ENCODE data around the gene CASTOR2.
"Not testable (repeated sequence)": the region's sequence is repeated elsewhere in the genome, so short reads cannot be mapped to it uniquely, and the experiment has no call there.

Gene CASTOR2

GRCh38 chr7:74964511-74965119 is at the start of gene CASTOR2:
CASTOR2 (plus strand) TSS chr7:74964705; CDS start chr7:74964986, 281 bp downstream.
- peak; percentile 41 to 51 for DNase-seq (ENCODE audit: low read depth in 2 of 2)

DNA sequence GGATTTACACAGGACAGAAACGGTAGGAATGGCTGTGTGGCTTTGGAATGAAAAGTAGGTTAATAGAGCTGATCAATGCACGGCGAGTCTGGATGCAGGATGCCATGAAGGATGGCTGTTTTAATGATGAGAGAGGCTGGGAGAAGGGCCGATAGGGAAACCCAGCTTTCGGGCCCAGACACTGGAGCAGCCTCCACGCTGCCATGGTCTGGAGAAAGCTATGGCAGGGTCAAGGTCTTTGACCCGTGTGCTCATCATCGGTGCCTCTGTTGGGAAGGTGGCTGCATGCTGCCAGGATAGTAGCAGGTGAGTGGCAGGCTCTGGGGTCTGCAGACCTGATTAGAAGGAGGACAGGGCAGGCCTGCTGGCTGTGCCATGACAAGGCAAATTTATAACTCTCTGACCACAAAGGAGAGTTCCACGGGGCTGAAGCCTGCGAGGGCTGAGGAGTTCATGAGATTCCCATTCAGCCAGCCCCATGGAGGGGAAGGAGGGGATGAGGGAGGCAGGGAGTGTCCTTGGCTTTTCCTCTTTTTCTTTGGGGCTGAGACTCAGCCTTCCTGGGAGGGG is 42.1 kb upstream of the CASTOR2 start:
- not testable (repeated sequence) for DNase-seq (ENCODE audit: low read depth in 2 of 2)

DNA sequence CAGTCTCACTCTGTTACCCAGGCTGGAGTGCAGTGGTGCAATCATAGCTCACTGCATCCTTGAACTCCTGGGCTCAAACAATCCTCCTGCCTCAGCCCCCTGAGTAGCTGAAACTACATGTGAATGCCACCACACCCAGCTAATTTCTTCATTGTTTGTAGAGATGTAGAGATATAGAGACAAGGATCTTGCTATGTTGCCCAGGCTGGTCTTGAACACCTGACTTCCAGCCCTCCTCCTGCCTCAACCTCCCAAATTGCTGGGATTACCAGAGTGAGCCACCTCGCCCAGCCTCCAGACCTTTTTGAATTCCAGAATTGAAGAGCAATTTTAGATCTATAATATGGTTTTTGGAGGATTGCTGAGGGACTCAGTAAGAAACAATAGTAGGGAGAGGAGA is 40.9 kb upstream of the CASTOR2 start:
- not testable (repeated sequence) for DNase-seq (ENCODE audit: low read depth in 2 of 2)

DNA sequence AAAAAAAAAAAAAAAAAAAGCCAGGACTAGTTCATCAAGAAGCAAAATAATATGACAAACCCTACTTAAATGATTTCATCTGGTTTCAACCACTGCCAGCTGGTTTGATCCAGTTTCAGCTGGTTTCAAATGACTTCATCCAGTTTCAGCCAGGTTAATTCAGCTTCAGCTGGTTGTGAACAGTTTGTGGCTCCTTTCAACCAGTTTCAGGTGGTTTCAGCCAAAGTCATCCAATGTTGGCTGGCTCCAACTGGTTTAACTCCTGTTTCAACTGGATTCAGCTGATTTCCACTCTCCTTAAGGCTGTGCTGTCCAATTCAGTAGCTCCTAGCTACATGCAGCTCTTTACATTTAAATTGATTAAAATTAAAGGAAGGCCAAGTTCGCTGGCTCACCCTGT is 37.5 kb upstream of the CASTOR2 start:
- not testable (repeated sequence) for DNase-seq (ENCODE audit: low read depth in 2 of 2)

- not testable (repeated sequence) for DNase-seq (ENCODE audit: low read depth in 2 of 2)
These were observed 32.8 kb upstream of the CASTOR2 start for GRCh38 chr7:74931563-74932328.

DNA sequence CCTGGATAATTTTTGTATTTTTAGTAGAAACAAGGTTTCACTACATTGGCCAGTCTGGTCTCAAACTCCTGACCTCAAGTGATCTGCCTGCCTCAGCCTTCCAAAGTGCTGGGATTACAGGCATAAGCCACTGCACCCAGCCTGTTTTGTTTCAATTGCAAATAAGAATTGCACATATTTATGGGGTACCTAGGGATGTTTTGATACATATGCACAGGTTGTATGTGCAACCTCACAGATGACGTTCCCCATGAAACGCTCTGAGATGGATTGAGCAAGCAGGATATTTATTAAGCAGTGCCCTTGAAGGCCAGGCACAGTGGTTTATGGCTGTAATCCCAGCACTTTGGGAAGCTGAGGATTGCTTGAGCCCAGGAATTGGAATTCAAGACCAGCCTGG is 25.1 kb upstream of the CASTOR2 start:
- DNase-seq (ENCODE audit: low read depth in 2 of 2), result not testable (repeated sequence)

GRCh38 chr7:74941302-74942069 is 23.0 kb upstream of the CASTOR2 start:
- not testable (repeated sequence) for DNase-seq (ENCODE audit: low read depth in 2 of 2)

DNA sequence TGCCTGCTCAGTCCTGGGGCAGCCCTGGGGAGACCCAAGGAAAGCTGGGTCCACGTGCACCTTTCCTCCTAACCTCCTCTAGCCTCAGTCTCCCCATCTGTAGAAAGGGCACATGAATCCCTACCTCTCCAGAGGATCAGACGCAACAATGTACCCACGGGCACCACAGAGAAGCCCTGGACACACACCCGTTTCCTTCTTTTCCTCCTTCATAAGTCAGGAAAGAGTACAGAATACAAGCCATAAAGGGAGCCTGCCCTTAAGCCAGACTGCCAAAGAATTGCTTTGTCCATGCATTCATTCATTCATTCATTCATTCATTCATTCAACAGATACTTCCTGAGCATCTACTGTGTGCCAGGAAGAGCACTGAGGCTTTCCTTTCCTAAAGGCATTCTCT is 20.6 kb upstream of the CASTOR2 start:
- DNase-seq (ENCODE audit: low read depth in 2 of 2), result not testable (repeated sequence)

DNA sequence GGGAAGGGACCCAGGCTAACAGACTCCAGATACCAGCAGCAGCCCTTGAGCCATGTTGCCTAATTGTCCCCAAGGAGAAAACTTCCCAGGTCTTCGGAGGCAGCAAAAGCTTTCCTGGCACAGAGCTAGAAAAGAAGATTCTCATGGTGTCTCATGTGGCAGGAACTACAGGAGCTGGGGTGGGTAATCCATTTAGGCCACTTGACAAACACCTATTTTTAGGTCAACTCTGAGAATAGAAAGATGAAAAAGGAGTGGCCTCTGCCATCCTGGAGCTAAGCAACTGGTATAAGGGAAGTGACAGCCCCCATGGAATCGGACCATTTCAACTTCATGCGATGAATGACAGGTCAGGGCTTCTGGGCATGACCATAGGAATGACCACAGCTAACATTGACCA is 16.8 kb upstream of the CASTOR2 start:
- DNase-seq (ENCODE audit: low read depth in 2 of 2), result not testable (repeated sequence)

GRCh38 chr7:74953774-74954173 is 10.7 kb upstream of the CASTOR2 start:
- not testable (repeated sequence) for DNase-seq (ENCODE audit: low read depth in 2 of 2)

DNA sequence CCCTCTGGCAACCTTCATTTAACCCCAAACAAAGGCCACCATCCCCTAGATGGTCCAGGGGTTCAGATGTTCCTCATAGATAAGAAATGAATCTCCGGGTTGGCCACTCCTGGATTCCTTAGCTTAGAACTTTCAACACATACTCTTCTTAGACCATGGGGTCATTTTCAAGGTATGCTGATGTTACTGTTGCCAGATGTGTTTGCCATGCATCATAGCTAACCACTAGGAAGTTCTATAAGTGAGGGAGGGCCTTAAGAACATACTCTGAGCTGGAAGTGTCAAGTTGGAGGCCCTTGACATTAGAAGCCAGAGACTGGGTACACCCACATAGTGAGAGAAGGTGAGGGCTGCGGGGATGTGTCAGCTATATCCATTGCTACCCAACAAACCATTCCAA is 6.2 kb upstream of the CASTOR2 start:
- not testable (repeated sequence) for DNase-seq (ENCODE audit: low read depth in 2 of 2)

GRCh38 chr7:74963704-74964510 is 598 bp upstream of the CASTOR2 start:
- DNase-seq (ENCODE audit: low read depth in 2 of 2), result not testable (repeated sequence)

DNA sequence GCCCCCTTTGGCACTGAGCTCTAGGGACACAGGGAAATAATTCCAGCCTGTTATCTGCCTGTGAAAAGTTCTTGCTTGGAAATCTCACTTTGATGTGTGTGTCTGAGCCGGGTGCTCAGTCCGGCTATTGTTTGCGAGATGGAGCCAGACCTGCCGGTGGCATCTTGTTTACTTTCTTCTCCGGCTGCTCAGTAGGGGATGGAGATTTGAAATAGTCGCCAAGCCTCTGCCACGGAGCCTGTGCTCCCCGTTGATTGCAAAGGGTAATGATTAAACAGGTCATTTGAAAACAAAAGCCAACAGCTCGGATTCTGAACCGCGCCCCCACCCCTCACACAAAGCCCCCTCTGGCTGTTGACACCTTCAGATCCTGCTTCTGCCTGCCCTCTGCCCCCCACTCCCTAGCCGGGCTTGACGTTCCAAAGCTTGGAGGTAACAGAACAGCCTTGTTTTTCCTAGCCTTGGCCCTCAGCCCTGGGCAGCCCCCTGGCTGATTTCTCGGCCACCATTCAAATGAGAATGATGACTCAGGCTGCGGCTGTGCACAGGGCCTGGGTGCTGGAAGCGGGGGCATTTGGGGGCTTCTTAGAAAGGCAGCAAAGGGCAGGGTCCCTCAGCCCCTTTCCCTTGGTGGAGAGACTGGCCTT is 1.8 kb downstream of the CASTOR2 start:
- not testable (repeated sequence) for DNase-seq (ENCODE audit: low read depth in 2 of 2)

- DNase-seq (ENCODE audit: low read depth in 2 of 2), result not testable (repeated sequence)
These were observed 2.4 kb downstream of the CASTOR2 start for GRCh38 chr7:74966909-74967308.

- DNase-seq (ENCODE audit: low read depth in 2 of 2), result not testable (repeated sequence)
These were observed 6.9 kb downstream of the CASTOR2 start for GRCh38 chr7:74971431-74971830.

GRCh38 chr7:74972377-74972776 is 7.9 kb downstream of the CASTOR2 start:
- DNase-seq (ENCODE audit: low read depth in 2 of 2), result not testable (repeated sequence)

DNA sequence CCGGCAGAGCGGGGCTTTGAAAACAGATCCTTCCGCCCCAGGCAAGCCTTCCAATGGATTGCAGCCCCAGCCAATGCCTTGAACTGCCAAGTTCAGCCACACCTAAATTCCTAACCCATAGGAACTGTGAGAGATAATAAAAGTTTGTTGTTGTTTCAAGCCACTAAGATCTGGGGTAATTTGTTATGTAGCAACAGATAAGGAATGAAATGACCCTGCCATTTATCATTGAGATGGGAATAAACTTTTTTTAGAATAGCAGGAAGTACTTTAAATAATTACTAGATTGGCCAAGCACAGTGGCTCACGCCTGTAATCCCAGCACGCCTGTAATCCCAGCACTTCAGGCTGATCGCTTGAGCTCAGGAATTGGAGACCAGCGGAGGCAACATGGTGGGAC is 11.5 kb downstream of the CASTOR2 start:
- DNase-seq (ENCODE audit: low read depth in 2 of 2), result not testable (repeated sequence)

- not testable (repeated sequence) for DNase-seq (ENCODE audit: low read depth in 2 of 2)
These were observed 13.0 kb downstream of the CASTOR2 start for GRCh38 chr7:74977523-74977922.

DNA sequence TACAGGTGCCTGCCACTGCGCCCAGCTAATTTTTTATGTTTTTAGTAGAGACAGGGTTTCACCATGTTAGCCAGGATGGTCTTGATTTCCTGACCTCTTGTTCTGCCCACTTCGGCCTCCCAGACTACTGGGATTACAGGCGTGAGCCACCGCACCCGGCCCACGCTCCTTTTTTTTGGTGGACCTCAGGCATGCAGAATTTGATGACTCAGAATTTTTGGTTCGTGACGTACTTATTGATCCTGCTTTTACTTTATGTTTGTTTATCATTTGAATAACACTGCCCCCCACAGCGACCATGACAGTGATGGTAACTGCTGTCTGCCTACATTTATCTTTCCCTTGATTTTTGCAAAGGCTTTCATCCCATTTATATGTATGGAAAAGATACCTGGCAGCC is 23.9 kb downstream of the CASTOR2 start:
- DNase-seq (ENCODE audit: low read depth in 2 of 2), result not testable (repeated sequence)

DNA sequence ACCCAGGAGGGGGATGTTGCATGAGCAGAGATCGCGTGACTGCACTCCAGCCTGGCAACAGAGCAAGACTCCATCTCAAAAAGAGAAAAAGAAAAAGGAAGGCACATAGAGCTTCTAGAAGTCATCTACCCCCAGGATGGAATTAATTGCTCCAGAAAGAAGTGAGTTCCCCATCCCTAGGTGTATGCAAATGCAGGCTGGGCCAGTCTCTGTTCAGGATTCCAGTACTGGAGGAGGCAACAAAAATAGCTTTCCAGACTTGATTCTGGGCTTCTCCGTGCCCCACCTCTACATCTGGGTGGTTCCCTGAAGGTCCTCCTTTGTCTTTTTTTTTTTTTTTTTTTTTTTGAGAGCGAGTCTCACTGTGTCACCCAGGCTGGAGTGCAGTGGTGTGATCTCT is 28.6 kb downstream of the CASTOR2 start:
- no peak for DNase-seq (ENCODE audit: low read depth in 2 of 2)
